Gastrocnemius medialis (tissue), 4 donors: ENCODE data around the gene NOP9. TPM values are rescaled to one million over a fixed set of nuclear protein-coding genes. Genes with fewer than 3 reads are reported as not detected.

Experiments used
- ATAC-seq, 2 donors: fragments of 150-250 bp; one replicate each; pipeline ENCODE4 v1.9.1; 2016
- DNase-seq, 2 donors: peaks; one replicate each; pipeline ENCODE4 v3.0.0-alpha.2; 2019
- H3K27ac ChIP-seq, 4 donors: fragments of 200-600 bp; sonication (generic); 1 replicate in 1 of 4; 2 replicates in 3 of 4; pipeline ENCODE4 v1.5.1; 2016 to 2018; ENCODE audit warnings: mild to moderate bottlenecking in 2 of 4, moderate library complexity in 1 of 4
- H3K27me3 ChIP-seq, 3 donors: fragments of 200-600 bp; sonication (generic) in 2 of 3; 1 replicate in 1 of 3; 2 replicates in 2 of 3; pipeline versions ENCODE4 v1.5.1 to v1.6.0; 2016 to 2019; ENCODE audit warnings: mild to moderate bottlenecking in 1 of 3, moderate library complexity in 1 of 3
- H3K36me3 ChIP-seq, 2 donors: fragments of 200-600 bp; sonication (generic) in 1 of 2; one replicate each; pipeline ENCODE4 v1.5.1; 2017 to 2018
- H3K4me1 ChIP-seq, 2 donors: fragments of 200-600 bp; sonication (generic) in 1 of 2; one replicate each; pipeline ENCODE4 v1.5.1; 2016 to 2017; ENCODE audit warnings: mild to moderate bottlenecking in 2 of 2
- H3K4me3 ChIP-seq, 4 donors: fragments of 200-600 bp; sonication (generic) in 3 of 4; 1 replicate in 1 of 4; 2 replicates in 3 of 4; pipeline ENCODE4 v1.5.1; 2016 to 2019; ENCODE audit warnings: mild to moderate bottlenecking in 2 of 4
- H3K9me3 ChIP-seq, 3 donors: fragments of 200-600 bp; sonication (generic) in 2 of 3; 1 replicate in 1 of 3; 2 replicates in 2 of 3; pipeline ENCODE4 v1.5.1; 2016 to 2019
- POLR2A ChIP-seq, 2 donors: fragments of 450-650 bp; IDR thresholded peaks; one replicate each; pipeline ENCODE4 v1.6.1; 2017; ENCODE audit warnings: antibody characterized with exemption in 2 of 2, mild to moderate bottlenecking in 2 of 2, moderate library complexity in 2 of 2
- in situ Hi-C, 4 donors: fragments of 200-750 bp; cut with MboI; loops; one replicate each; pipeline versions ENCODE4 v1.15.0 to v1.8.0; 2017; ENCODE audit warnings: low sequenced_read_pairs in 4 of 4
- intact Hi-C: fragments of 100-400 bp; cut with DNase I; formaldehyde crosslinking; loops from one replicate; pipeline ENCODE4 v1.15.1; 2023; ENCODE audit warnings: low total_unique reads
- total RNA-seq, 4 donors: library from RNA; depleted of rRNA; stranded (reverse); fragments of >200 nt; gene quantifications; one replicate each; pipeline versions ENCODE4 v1.1.0 to v1.2.3, GENCODE V29; 2016
- TF ChIP-seq, protein P1 (sequence below), 5 experiments: fragments of 450-650 bp in 3 of 5; fragments of 200-600 bp in 2 of 5; sonication (generic) in 2 of 5; IDR thresholded peaks in 4 of 5; conservative IDR thresholded peaks in 1 of 5; 1 replicate in 4 of 5; 2 replicates in 1 of 5; pipeline ENCODE4 v1.5.1; 2016 to 2019; ENCODE audit warnings: antibody characterized with exemption in 5 of 5, mild to moderate bottlenecking in 3 of 5, moderate library complexity in 3 of 5

The NOP9 gene
- total RNA-seq, 4 donors from 2014 or later: 27.2 to 43.5 (median 32.2) TPM

DNA sequence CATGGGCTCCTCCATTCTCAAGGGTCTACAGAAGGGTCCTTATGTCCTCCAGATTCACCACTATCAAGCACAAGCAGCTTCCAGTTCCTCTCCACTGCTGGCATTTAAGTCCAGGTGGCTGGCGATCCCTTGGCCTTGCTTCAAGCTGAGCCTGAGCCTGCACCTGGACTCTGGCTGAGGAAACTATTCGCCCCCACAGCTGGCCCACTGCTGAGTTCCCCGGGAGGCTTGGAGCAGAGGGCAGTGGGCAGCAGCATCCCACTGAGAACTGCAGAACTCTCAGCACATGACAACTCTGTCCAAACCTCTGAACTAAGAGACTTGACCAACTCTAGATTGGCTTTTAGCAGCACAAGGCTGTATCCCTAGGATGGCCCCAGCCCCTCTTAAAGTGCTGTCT lies 16.9 kb upstream of the NOP9 start:
- ATAC-seq (no peak), DNase-seq (no peak)
- Histone ChIP-seq H3K4me1 (no peaks in the 10 kb centered on the region), H3K36me3 (no peaks in the 10 kb centered on the region), H3K4me3 (no peak overlapping the region), H3K9me3 (no peaks in the 10 kb centered on the region), H3K27me3 (no peaks in the 10 kb centered on the region), H3K27ac (no peak overlapping the region)
- TF ChIP-seq, protein P1, sequence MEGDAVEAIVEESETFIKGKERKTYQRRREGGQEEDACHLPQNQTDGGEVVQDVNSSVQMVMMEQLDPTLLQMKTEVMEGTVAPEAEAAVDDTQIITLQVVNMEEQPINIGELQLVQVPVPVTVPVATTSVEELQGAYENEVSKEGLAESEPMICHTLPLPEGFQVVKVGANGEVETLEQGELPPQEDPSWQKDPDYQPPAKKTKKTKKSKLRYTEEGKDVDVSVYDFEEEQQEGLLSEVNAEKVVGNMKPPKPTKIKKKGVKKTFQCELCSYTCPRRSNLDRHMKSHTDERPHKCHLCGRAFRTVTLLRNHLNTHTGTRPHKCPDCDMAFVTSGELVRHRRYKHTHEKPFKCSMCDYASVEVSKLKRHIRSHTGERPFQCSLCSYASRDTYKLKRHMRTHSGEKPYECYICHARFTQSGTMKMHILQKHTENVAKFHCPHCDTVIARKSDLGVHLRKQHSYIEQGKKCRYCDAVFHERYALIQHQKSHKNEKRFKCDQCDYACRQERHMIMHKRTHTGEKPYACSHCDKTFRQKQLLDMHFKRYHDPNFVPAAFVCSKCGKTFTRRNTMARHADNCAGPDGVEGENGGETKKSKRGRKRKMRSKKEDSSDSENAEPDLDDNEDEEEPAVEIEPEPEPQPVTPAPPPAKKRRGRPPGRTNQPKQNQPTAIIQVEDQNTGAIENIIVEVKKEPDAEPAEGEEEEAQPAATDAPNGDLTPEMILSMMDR (IDR thresholded peaks at IDR 0.05 in 4 of 5, conservative IDR thresholded peaks at IDR 0.05 in 1 of 5): no peak
- no peak for TF ChIP-seq POLR2A (IDR thresholded peaks at IDR 0.05)
- intact Hi-C loops (no loop called here), in situ Hi-C loops (no loop called here)

DNA sequence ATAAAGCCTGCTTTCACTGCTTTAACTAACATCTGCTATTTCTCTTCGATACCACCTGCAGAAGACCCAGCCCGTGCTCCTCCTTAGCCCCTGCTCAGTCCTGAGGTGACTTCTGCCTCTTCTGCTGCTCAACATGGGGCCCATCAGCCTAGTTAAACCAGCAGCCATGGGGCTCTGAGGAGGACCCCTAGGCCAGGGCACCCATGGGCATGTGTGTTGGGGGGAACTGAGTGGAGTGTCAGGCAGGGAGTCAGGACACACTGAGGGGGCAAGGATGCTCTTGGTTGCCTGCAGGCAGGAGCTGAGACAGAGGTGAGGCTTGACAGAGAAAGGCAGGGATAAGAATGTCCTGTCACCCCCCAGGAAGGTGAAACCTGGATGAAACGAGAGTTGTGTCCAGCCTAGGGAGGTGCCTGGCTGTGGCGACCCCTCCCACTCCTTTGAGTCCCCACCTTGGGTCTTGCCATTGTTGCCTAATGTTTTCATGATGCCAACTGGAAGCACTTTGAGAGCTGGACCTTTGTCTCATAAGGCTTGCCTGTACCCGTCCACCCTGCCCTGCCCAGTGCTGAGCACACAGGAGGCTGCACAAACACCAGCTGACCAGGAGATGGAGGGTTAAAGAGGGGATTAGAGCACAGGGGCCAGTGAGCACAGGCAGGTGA lies 15.7 kb upstream of the NOP9 start:
- in situ Hi-C loops (no loop called here), intact Hi-C loops (no loop called here)
- DNase-seq (no peak), ATAC-seq (no peak)
- no peak for TF ChIP-seq POLR2A (IDR thresholded peaks at IDR 0.05)
- TF ChIP-seq, protein P1 (IDR thresholded peaks at IDR 0.05 in 4 of 5, conservative IDR thresholded peaks at IDR 0.05 in 1 of 5): no peak
- no peak overlapping the region for H3K27ac ChIP-seq
- H3K9me3 ChIP-seq: no peaks in the 10 kb centered on the region
- H3K4me1 ChIP-seq: no peaks in the 10 kb centered on the region
- no peaks in the 10 kb centered on the region for H3K36me3 ChIP-seq
- H3K27me3 ChIP-seq: no peaks in the 10 kb centered on the region
- H3K4me3 ChIP-seq: no peak overlapping the region

DNA sequence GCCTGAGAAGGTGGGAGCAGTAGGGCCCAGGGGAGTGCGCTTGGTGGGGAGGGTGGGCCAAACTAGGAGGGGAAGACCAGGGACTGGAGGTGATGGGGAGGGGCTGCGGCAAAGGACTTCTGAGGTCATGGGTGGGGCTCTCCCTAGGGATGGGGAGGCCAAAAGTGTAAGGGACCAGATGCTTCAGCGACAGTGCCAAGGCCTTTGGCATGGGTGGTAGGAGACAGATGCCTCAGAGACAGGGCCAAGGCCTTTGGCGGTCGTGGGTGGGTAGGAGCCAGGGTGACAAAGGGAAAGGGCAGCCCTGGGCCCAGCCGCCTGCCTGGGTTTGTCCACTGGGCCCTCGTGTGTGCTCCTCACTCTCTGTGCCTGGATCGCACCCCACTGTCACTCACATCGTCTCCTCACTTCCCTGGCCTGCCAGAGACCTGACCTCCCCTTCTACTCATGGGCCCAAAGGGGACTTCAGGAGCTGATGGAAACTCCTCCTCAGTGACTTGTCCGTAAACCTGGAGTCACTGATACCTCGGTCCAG lies 15.1 kb upstream of the NOP9 start:
- intact Hi-C loops: no loop called here
- in situ Hi-C loops: no loop called here
- DNase-seq: no peak

DNA sequence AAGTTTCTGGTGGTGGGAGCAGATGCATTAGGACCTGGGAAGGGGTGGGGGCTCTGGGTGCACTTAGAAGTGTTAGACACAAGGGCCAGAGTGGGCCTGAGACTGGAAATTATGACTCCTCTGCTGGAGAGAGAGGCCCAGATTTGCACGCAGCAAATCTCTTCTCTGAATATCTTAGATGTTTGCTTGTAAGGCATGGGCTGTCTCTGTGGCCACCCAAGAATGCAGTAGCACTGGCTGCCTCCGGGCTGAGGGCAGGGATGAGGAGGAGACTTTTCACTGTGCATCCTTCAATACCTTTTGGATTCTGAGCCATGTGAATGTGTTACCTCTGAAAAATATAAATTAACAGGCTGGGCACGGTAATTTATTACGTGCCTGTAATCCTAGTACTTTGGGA lies 14.3 kb upstream of the NOP9 start:
- ATAC-seq: no peak
- Histone ChIP-seq H3K4me3 (no peak overlapping the region), H3K27me3 (no peaks in the 10 kb centered on the region), H3K4me1 (no peaks in the 10 kb centered on the region), H3K36me3 (peaks cover 0 to 7% of the 10 kb centered on the region in 2 donors), H3K27ac (no peak overlapping the region), H3K9me3 (no peaks in the 10 kb centered on the region)
- TF ChIP-seq, protein P1 (IDR thresholded peaks at IDR 0.05 in 4 of 5, conservative IDR thresholded peaks at IDR 0.05 in 1 of 5): no peak
- TF ChIP-seq POLR2A (IDR thresholded peaks at IDR 0.05): no peak
- in situ Hi-C loops (no loop called here), intact Hi-C loops (no loop called here)
- no peak for DNase-seq

More for the DNA sequence above, 15.1 kb upstream of the NOP9 start:
- H3K36me3 ChIP-seq: no peaks in the 10 kb centered on the region
- H3K4me3 ChIP-seq: no peak overlapping the region
- no peaks in the 10 kb centered on the region for H3K27me3 ChIP-seq
- H3K4me1 ChIP-seq: no peaks in the 10 kb centered on the region
- TF ChIP-seq, protein P1 (IDR thresholded peaks at IDR 0.05 in 4 of 5, conservative IDR thresholded peaks at IDR 0.05 in 1 of 5): no peak
- no peak for TF ChIP-seq POLR2A (IDR thresholded peaks at IDR 0.05)
- no peaks in the 10 kb centered on the region for H3K9me3 ChIP-seq
- no peak overlapping the region for H3K27ac ChIP-seq
- no peak for ATAC-seq
